Mononuclear cell (primary cell): Measurements from ENCODE around the gene FAM89B. TPM values are rescaled to one million over a fixed set of nuclear protein-coding genes. Genes with fewer than 3 reads are reported as not detected.

ENCODE experiments used
- H3K27me3 ChIP-seq: 2 replicates; pipeline ENCODE4 v1.6.0; 2011; ENCODE audit warnings: low read length, control low read depth; ENCODE audit not compliant: insufficient read depth
- H3K4me1 ChIP-seq: 2 replicates; pipeline ENCODE4 v1.5.1; 2011; ENCODE audit warnings: mild to moderate bottlenecking, low read length, control low read depth; ENCODE audit not compliant: insufficient read depth
- H3K4me3 ChIP-seq: 2 replicates; pipeline ENCODE4 v1.5.1; 2011; ENCODE audit warnings: mild to moderate bottlenecking, low read length, moderate library complexity
- H3K9me3 ChIP-seq: 2 replicates; pipeline ENCODE4 v1.5.1; 2011; ENCODE audit warnings: low read depth, mild to moderate bottlenecking, control low read depth, low read length
- total RNA-seq: library from RNA; depleted of rRNA; stranded (reverse); fragments of >200 nt; gene quantifications from one replicate; pipeline ENCODE4 v1.2.3, GENCODE V29; 2012

Gene FAM89B
- total RNA-seq, 1 donor: 18.1 TPM

- Histone ChIP-seq H3K4me1 (peaks cover 60% of the 10 kb centered on the region), H3K4me3 (peak overlapping the region; percentile 92), H3K27me3 (no peaks in the 10 kb centered on the region), H3K9me3 (no peaks in the 10 kb centered on the region)
Observed at GRCh38 chr11:65613091-65613928, 41.0 kb downstream of the FAM89B start.

GRCh38 chr11:65615229-65615949 is 43.1 kb downstream of the FAM89B start, which contains the start of gene PCNX3:
PCNX3 (plus strand) TSS chr11:65615776; CDS start chr11:65616312, 536 bp downstream.
- Histone ChIP-seq H3K4me3 (peak within 1 kb of the TSS; percentile 92), H3K4me1 (peaks cover 47% of the 10 kb centered on the region), H3K27me3 (no peaks in the 10 kb centered on the region), H3K9me3 (no peaks in the 10 kb centered on the region)

GRCh38 chr11:65615950-65616574 is 43.7 kb downstream of the FAM89B start:
- Histone ChIP-seq H3K9me3 (no peaks in the 10 kb centered on the region), H3K4me3 (peak overlapping the region; percentile 78), H3K27me3 (no peaks in the 10 kb centered on the region), H3K4me1 (peaks cover 41% of the 10 kb centered on the region)

DNA sequence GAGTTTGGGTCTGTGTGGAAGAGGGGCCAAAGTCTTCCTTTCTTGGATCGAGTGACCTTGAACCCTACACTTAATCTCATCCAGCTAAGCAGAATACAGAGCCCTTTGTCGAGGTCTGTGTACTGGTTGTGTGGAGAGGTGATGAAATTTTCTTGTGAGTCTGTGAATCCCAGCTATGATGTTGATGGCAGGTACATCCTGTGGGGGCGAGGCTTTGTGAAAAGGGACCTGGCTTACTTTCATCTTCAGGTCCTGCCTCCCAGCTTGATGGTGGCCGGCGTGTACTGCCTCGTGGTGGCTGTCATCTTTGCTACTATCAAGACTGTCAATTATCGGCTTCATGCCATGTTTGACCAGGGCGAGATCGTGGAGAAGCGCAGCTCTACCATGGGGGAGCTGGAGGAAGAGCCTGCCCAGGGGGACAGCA is 44.2 kb downstream of the FAM89B start:
- no peaks in the 10 kb centered on the region for H3K27me3 ChIP-seq
- peaks cover 35% of the 10 kb centered on the region for H3K4me1 ChIP-seq
- no peaks in the 10 kb centered on the region for H3K9me3 ChIP-seq
- H3K4me3 ChIP-seq: peak overlapping the region; percentile 78

DNA sequence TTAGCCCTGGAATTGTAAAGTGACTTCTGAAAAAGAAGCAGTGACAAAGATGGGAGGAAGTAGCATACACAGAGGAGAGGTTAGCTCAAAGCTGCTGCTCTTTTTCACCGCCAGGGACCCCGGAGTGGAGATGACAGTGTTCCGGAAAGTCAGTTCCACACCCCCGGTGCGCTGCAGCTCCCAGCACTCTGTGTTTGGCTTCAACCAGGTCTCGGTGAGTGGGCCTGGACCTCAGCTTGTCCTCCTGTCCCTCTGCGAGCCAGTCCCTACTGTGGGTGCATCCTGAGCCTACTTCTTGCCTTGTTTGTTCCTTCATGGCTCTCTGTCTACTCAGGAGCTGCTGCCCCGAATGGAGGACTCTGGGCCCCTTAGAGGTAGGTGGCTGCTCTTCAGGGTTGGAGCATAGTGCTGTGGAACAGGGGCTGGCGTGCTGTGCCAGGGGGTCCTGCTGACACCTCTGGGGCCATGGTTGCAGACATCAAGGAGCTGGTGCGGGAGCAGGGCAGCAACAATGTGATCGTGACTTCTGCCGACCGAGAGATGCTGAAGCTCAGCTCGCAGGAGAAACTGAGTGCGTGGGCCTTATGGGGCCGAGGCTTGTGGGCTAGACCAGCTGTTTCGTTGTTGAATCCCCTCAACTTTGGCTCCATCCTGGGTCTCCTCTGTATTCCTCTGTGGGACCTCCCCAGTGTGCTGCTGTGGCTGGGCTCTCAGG is 45.0 kb downstream of the FAM89B start:
- Histone ChIP-seq H3K4me3 (no peak overlapping the region), H3K27me3 (no peaks in the 10 kb centered on the region), H3K4me1 (peaks cover 28% of the 10 kb centered on the region), H3K9me3 (no peaks in the 10 kb centered on the region)

- H3K4me3 ChIP-seq: no peak overlapping the region
- H3K27me3 ChIP-seq: no peaks in the 10 kb centered on the region
- H3K4me1 ChIP-seq: peaks cover 20% of the 10 kb centered on the region
- H3K9me3 ChIP-seq: no peaks in the 10 kb centered on the region
Observed at GRCh38 chr11:65617990-65618751, 45.8 kb downstream of the FAM89B start.

- H3K4me1 ChIP-seq: peaks cover 18% of the 10 kb centered on the region
- H3K27me3 ChIP-seq: no peaks in the 10 kb centered on the region
- no peaks in the 10 kb centered on the region for H3K9me3 ChIP-seq
- no peak overlapping the region for H3K4me3 ChIP-seq
Observed at GRCh38 chr11:65618763-65619162, 46.4 kb downstream of the FAM89B start.

DNA sequence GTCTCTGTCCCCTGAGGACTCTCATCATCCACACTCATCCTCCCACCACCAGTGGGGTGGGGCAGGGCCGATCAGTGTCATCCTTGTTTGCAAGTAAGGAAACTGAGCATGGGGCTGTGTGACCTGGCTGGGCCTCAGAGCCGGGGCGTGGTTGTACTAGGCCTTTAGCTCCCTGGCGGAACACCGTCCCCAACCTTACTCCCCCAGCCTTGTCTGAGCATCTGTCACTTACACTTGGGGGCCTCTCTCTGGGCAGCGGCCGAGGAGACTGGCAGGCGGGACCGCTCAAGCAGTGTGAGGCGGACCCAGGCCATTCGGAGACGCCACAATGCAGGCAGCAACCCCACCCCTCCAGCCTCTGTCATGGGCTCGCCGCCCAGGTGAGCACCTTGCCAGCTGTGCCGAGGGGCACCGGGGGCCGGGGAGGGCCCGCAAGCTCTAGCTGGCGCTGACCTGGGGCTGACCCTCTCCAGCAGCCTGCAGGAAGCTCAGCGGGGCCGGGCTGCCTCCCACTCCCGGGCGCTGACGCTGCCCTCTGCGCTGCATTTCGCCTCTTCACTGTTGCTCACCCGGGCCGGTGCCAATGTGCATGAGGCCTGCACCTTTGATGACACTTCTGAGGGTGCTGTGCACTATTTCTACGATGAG is 47.1 kb downstream of the FAM89B start:
- Histone ChIP-seq H3K27me3 (no peaks in the 10 kb centered on the region), H3K4me3 (no peak overlapping the region), H3K9me3 (no peaks in the 10 kb centered on the region), H3K4me1 (peaks cover 18% of the 10 kb centered on the region)

GRCh38 chr11:65620666-65621065 is 48.3 kb downstream of the FAM89B start:
- H3K9me3 ChIP-seq: no peaks in the 10 kb centered on the region
- H3K4me1 ChIP-seq: peaks cover 15% of the 10 kb centered on the region
- H3K27me3 ChIP-seq: no peaks in the 10 kb centered on the region
- H3K4me3 ChIP-seq: no peak overlapping the region

DNA sequence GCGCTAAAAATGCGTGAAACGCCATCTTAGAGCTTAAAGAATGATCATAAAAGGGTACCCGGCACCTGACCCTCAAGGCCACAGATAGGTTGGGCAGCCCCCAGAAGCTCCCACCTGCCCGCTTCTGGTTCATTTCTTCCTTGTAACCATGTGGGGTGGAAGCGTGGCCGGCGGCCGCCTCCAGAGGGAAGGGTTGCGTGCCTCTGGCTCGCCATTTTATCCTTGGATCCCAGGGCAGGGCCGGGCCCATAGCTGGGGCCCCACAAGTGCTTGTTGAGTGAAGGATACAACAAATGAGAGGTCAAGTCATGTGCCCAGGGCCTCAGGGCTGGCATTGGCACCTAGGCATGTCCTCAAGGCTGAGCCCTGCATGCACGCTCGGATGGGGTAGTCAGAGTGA is 49.1 kb downstream of the FAM89B start:
- Histone ChIP-seq H3K4me1 (peaks cover 17% of the 10 kb centered on the region), H3K27me3 (no peaks in the 10 kb centered on the region), H3K4me3 (no peak overlapping the region), H3K9me3 (no peaks in the 10 kb centered on the region)

DNA sequence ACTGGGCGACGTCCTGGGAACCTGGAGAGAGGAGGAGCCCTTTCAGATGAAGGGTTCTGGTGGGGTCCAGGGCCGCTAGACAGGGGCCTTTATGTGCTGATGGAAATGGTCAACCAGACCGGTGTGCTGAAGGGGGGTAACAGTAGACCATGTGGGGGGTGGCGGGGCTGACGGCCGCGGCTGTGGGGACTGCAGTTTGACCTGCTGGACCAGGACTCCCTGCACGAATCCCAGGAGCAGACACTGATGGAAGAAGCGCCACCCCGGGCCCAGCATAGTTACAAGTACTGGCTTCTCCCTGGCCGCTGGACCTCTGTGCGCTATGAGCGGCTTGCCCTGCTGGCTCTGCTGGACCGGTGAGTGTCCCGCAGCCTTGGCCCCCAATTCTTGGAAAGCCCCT is 49.7 kb downstream of the FAM89B start:
- Histone ChIP-seq H3K4me3 (no peak overlapping the region), H3K4me1 (peaks cover 12% of the 10 kb centered on the region), H3K27me3 (no peaks in the 10 kb centered on the region), H3K9me3 (no peaks in the 10 kb centered on the region)

- Histone ChIP-seq H3K9me3 (no peaks in the 10 kb centered on the region), H3K4me3 (no peak overlapping the region), H3K4me1 (peaks cover 6% of the 10 kb centered on the region), H3K27me3 (no peaks in the 10 kb centered on the region)
Observed at GRCh38 chr11:65623177-65623576, 50.8 kb downstream of the FAM89B start.
